GM21526 (cell line): ENCODE measurements around the gene XYLT2.
A peak's percentile ranks its signal among the peaks of the same experiment; 100 is the strongest.

Source experiments
- ATAC-seq: cut with Tn5 transposase; IDR thresholded peaks from one replicate; pipeline ENCODE4 v1.9.1; 2021; ENCODE audit warnings: moderate library complexity; ENCODE audit not compliant: unreplicated experiment, low FRiP score

XYLT2 gene

GRCh38 chr17:50361561-50362480 is 15.9 kb downstream of the XYLT2 start:
- no peak for ATAC-seq

GRCh38 chr17:50362661-50363060 is 16.7 kb downstream of the XYLT2 start:
- ATAC-seq: no peak

- ATAC-seq: no peak
Measured at GRCh38 chr17:50363217-50364060, 17.5 kb downstream of the XYLT2 start.

- ATAC-seq: no peak
Measured at GRCh38 chr17:50364061-50364458, 18.1 kb downstream of the XYLT2 start.

GRCh38 chr17:50364715-50365114 is 18.8 kb downstream of the XYLT2 start:
- no peak for ATAC-seq

GRCh38 chr17:50365165-50365564 is 19.2 kb downstream of the XYLT2 start:
- no peak for ATAC-seq

GRCh38 chr17:50365649-50366393 is 19.9 kb downstream of the XYLT2 start:
- no peak for ATAC-seq

- no peak for ATAC-seq
Measured at GRCh38 chr17:50367401-50367800, 21.5 kb downstream of the XYLT2 start.

GRCh38 chr17:50370052-50370451 is 24.1 kb downstream of the XYLT2 start:
- no peak for ATAC-seq

- no peak for ATAC-seq
Measured at GRCh38 chr17:50371526-50371925, 25.6 kb downstream of the XYLT2 start.

- ATAC-seq: no peak
Measured at GRCh38 chr17:50372222-50372757, 26.4 kb downstream of the XYLT2 start.

- ATAC-seq: peak; percentile 67
Measured at GRCh38 chr17:50372758-50373556, 27.0 kb downstream of the XYLT2 start, which contains the start of the genes EME1 and MRPL27. Gene EME1 (plus strand): TSS chr17:50373229. CDS start chr17:50375209, 1,980 bp downstream. Gene MRPL27 (minus strand): TSS chr17:50373184. CDS start chr17:50373170, 14 bp downstream.

GRCh38 chr17:50373705-50374104 is 27.8 kb downstream of the XYLT2 start:
- no peak for ATAC-seq

- no peak for ATAC-seq
Measured at GRCh38 chr17:50375858-50376538, 30.1 kb downstream of the XYLT2 start.

GRCh38 chr17:50379351-50380132 is 33.6 kb downstream of the XYLT2 start:
- ATAC-seq: no peak

GRCh38 chr17:50380369-50381259 is 34.7 kb downstream of the XYLT2 start:
- ATAC-seq: no peak

- no peak for ATAC-seq
Measured at GRCh38 chr17:50381260-50381815, 35.4 kb downstream of the XYLT2 start.
